HG02678 (cell line): ENCODE results near the gene EDRF1.

Source experiments
- ATAC-seq: cut with Tn5 transposase; IDR thresholded peaks from one replicate; pipeline ENCODE4 v1.9.1; 2021; ENCODE audit warnings: mild to moderate bottlenecking, moderate library complexity; ENCODE audit not compliant: unreplicated experiment

Gene EDRF1

DNA sequence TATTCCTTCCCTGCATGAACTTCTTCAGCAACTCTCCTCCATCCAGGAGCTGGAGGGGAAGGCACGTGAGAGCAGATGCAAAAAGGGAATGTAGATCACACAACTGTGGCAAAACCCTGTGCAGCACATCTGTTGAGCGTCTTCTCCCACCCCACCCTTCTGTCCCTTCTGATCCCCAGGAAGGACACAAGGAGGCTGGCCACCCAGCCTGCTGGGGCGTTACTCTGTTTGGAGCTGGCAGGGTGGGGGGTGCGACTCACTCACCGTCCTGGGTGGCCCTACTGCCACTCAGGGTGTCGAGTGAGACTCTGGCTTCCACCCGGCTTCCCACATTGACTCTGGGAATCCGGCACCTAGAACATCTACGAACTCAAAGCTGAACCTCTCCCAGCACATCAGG is 66.3 kb downstream of the EDRF1 start:
- ATAC-seq = no peak

DNA sequence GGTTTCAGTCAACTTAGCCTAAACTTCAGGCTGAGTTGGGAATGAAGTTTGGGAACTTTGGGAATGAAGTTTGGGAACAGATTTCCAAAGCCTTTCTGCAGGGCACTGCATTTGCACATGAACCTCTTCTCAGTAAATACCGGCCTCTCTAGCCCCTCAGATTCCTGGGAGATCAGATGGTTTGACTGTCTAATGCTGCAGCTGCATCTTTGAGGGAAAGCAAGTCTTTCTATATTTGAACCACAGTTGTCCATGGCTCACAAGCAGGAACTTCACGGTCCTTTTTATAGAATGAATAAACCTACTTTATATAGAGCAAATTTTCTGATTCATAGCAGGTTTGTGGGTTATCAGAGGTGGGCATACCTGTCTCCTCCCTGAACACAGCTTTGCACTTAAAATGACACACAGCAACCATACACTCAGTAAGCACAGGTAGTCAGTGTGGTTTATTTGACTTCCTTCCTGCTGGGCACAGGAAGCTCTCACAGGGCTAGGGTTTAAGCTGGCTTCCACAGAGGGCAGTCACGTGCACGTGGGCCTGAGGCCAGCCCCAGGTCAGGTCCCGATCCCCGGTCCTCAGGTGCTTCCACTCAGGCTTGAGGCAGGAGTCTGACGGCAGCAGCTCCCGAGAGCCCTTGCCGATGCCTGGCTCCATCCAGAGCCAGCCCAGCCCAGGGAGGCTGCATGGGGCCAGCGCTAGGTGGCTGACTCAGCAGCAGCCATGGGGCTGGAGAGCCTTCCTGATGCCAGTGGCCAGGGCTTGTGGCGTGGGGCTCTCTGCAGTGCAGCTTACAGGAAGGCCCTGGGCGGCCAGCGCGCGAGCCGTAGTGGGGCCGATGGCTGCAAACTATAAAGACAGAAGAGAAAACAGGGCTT is 68.9 kb downstream of the EDRF1 start:
- no peak for ATAC-seq

DNA sequence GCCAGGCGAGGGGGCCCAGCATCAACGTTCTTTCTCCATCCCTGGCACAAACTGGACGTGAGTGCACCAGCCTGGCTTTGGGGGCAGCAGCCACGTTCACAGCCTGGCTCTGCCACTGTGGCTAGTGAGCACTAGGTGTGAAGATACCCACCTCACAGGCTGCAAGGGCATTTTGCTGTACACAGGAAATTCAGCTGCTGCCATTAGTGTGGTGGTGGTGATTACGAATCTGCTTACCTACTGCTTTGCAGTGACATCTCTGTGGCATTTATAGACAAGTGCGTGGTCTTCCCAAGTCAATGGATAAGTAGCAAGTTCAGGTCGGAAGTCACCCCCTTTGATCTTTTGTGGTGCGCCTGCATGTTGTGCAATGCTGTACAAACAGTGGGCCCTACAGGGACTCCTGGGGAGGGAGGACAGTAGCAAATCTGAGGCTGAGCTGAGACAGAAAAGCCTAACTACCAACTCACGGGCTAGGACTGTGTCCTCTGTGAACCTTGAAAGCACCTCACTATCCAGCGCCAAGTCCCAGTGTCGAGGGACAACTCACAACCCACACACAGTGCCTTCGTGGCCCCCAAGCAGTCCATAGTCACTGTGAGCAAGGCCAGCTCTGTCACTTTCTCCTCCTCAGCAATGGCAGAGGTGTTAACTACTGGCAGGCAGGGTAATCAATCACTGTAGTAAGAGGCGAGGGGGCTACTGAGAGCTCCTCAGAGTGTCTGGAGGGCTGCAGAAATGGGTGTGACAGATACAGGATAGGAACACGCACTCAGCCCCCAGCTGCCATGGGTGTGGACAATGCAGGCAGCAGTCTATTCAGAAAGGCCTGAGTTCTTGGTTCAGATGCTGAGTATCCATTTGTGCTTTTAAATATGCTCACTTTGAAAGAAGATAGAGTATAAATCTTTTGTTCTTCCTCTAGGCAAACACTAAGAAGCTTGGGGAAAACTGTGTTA is 73.1 kb downstream of the EDRF1 start:
- no peak for ATAC-seq

DNA sequence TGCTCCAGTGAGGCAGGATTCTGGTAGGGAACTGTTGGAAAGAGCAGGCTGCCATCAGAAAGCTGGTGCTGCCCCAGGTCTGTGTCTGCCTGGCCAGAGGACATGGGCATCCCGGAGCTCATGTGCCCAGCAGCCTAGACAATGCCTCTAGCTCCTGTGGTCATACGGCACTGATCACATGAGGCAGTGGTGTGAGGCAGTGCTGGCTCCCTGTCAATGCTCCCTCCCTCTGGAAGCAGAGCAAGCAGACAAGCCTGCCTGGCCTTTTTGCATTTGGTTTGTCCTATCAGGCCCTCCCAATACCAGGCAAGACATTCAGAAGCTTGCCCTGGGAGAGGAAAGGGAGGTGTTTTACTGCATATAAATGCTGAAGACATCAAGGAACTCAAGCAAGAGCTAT is 75.6 kb downstream of the EDRF1 start:
- ATAC-seq = no peak

DNA sequence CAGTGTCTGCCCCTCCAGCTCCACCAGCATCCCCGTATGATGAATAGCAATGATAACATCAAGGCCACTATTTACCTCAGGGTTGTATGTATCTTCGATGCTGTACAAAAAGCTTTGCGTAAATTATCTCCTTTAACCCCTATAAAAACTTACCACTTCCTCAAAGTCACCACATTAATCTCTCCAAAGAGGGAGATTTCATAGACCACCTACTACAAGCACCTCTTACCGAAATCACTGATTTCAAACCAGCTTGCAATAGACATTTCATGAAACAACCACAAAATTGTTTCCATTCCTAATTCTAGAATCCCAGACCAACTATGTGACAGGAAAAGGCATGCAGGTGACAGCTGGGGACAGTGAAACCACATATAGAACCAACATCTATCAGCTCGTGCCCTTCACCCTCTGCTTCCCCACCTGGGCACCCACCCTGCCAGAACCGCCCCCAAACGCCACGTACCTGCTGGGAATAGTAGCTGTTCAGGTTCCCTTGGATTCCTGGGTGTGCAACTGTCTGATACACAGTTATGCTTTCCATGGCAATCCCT is 76.2 kb downstream of the EDRF1 start:
- ATAC-seq = no peak

DNA sequence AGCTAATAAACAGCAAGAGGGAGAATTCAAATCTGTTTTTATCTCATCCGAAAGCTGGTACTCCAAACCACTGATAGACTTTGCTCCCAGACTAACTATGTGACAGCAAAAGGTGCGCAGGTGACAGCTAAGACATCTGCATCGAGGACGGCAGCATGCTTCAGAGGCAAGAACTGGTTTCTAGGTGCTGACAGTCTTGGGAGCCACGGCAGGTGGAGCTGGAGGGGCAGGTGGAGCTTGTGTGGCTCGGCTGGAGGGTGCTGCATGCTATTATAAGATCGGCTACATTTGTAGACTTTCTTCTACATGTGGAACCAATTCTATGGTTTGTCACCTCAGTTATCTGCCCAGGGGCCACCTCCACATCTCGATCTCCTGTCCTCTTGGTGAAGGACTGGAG is 77.9 kb downstream of the EDRF1 start:
- ATAC-seq = no peak

DNA sequence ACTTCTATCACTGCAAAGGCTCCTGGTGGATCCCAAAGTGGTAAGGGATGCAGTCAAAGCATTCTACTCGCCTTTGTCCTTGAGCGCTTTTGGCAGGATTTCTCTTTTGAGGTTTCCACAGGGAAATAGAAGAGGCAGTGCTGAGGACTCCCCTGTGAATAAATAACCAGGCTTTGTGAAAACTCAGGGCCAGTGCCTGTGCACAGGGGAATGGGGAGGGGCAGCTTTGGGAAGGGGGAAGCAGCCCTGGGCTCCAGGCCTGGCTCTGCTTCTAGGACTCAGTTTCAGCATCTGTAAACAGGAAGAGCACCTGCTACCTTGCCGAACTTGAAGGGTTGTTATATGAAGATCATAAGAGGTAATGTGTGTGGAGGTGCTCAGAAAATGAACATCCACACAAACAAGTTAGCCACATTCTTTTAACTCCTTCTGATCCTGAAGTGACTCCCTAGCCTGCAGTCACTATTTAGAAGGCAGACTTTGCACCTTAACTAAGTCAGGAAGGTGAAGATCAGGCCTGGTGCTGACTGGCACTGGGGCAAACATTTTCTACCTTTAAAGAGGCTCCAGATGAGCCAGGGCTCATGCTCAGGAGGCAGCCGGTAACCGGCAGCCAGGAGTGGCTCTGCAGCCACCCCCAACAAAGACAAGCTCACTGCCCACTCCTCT is 78.6 kb downstream of the EDRF1 start:
- ATAC-seq = no peak

DNA sequence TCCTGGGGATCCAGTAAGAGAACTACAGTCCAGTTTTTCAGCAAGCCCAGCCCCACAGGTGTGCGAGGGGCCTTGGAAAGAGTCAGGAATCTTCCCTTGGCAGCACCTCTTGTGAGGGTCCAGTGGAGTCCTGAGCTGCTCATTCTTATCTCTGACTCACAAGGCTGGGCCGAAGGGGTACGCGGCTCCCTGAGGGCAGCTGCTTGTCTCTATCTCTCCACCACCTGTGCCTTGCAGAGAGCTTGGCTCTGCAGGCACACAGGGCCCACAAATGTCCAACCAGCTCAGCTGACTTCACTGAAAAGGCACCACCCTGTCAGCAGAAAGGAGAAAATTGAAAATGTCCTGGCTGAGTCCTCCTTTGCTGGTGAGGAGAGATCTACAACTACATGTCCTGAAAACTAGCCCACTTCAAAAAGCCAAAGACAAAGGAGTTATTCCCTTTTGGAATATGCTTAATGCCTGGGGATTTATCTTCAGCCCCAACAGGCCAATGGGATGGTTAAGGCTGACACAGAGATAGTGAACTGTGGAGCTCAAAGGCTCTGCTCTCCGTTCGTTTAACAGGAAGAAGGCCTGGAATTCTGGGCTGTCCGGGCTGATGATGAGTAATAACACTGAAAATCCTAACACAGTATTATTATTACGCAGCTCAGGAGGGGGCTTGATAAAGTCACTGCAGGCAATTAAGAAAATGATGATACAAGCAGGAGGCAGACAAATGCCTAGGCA is 80.1 kb downstream of the EDRF1 start:
- ATAC-seq = no peak

DNA sequence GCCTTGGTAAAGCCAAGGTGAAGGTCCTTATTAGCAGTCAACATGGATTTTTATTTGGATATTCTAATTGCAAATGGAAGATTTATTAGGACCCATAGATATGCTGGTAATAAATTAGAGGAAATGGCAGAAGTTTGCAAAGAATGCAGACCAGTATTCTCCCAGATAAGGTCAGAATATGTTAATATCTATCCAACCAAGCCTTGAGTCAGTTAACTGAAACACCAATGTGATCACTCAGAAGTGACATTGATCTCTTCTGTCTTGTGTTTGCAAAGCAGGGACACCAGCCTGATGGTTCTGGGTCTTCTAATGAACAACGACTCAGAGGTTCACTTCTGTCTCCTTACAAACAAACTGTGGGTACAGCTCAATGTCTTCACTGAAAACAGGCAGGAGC is 82.1 kb downstream of the EDRF1 start:
- no peak for ATAC-seq

DNA sequence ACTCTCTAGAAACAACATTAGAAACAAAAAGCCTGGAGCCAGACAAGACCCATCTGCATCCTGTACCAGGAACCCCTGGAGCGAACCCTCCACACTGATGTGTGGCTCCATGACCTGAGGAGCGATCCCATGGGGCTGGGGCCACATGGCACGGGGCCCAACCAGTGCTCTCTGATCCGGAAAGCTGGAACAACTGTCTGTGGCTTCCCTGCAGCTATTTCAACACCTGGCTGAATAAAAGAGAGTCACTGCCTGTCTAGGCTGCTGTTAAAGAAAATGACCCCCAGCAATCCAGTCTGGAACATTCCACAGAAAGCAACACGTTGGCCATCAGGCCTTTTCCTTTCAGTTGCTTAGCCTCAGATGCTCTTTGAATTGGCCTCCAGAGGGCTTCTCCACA is 82.6 kb downstream of the EDRF1 start:
- no peak for ATAC-seq

DNA sequence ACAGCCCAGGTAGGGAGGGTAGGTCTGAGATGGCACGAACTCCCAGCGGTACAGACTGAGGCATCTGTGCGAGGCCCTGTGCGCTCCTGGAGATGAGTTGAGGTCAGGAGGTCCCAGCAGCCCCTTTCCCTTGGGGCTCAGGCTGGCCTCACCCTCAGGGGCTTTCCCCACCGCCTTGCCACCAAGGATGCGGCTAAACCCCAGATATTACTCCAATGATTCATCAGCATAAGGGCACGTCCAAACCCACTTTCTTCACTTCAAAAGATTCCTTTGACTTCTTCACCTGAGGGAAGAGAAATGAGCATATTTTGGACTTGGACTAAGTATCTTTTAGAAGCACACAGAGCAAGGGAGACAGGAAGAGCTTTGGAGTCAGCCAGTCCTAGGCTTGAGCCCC is 83.2 kb downstream of the EDRF1 start:
- ATAC-seq = no peak

DNA sequence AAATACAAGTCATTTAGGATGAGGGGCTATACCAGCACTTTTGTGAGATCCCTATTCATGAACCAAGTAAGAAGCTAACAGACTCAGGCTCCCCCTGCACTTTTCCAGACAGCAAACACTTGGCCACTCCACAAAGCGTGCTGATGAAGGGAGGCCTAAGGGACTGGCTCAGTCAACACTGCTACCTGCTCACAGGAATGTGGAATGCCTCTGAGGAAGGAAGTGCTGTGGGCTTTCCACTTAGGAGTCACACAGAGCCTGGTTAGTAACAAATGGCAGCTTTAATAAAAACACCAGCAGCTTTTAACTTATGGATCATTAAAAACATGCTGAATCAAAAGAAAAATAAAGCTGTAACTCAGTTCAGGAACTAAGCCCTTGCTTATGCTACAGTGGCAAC is 88.5 kb downstream of the EDRF1 start:
- ATAC-seq = no peak

DNA sequence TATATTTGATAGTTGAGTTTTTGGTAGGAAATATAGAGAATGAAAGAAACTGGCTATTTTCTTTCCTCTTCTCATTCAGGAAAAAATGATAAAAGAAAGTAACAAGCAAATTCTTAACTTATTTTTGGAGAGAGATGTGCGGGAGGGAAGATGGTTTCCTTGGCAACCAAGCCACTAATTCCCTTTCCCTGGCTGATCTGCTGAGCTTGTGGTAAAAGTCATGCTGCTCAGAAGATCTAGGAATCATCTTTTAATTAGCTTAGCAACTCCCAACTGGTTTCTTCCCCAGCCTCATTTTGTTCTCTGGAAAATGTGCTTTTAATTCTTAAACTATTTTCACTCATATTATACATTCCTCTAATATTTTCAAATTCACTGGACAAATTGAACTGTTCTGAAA is 91.7 kb downstream of the EDRF1 start:
- no peak for ATAC-seq

DNA sequence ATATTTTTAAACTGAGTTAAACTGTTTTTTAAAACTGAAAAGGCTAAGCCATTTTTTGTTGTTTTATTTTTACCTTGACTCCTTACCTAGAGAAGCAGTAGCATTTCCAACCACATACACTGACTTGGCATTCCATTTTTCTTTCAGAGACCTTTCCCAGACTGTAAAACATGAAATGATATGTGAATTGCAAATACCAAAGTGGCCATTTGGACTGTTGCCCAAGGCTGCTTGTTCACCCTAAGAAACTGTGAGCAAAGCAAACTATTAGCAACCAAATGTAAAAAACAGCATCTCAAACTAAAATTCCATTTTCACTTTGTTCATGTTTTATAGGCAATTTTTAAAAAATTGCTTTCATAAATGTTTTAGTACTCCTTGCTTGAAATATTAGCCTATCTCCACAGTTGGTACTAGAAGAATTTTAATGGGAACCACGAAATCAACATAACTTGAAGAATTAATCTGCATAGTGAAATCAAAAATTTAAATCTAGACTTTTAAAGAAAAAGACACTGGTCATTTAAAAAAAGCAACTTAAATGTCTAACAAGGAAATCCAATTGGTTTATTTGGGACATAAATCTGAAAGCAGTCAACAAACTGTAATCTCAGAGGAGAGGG is 92.7 kb downstream of the EDRF1 start:
- ATAC-seq = no peak
